ENCODE measurements around the gene DHRS1.

DNA sequence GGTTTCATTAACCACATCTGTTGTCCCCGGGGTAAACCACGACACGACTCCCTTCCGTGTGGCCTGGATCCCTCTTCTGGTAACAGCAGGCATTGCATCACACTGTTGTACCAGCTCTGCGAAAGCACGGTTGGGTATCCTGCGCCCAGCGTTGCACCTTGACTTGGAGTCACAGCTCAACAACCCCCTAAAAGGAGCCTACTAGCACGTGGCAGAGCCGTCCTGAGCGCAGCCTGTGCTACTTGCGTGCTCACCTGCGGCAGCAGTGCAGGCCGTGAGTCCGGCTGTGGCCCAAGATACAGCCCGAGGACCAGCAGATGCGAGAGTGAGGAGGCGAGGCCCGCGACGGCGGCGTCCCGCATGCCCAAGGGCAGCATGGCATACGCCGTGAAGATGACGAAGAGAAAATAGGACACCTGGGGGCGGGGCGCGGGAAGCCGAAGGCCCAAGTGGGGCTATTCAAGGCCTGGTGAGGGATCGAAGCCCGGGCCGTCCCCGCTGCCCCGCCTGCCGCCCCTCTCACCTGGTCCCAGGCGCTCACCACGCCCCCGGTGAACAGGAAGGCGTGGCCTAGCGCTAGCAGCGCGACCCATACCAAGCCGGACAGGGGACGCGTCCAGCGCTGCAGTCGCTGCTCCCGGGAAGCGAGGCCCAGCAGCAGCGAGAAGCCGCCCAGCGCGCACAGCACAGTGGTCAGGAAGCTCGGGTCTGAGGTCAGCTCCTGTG, 32.9 kb upstream of the DHRS1 start:
- TF ChIP-seq TAF1 (IDR thresholded peaks at IDR 0.05; ENCODE audit: borderline replicate concordance, insufficient read depth, low read length) = no peak
- no peak for TF ChIP-seq POLR2AphosphoS5 (IDR thresholded peaks at IDR 0.05; ENCODE audit: low read depth, low read length)

Measured in PFSK-1 (cell line).